GM12878 (cell line): ENCODE results near the gene HIP1. TPM values are rescaled to one million over a fixed set of nuclear protein-coding genes. Genes with fewer than 3 reads are reported as not detected.

Source experiments
- ATAC-seq: fragments of 200-7000 bp; cut with Tn5 transposase; 3 replicates; pipeline ENCODE4 v1.9.1; 2020; ENCODE audit warnings: mild to moderate bottlenecking, moderate library complexity
- BruUV-seq: library from RNA; stranded (reverse); fragments of 400-500 nt; replicated peaks from 2 replicates; lab custom pipeline; 2021; lab: Mats Ljungman, UMichigan
- CTCF ChIA-PET: fragments of 300-600 bp; sonication (Branson Sonifier 250); formaldehyde crosslinking; extraction: SDS; loops from one replicate; lab custom pipeline; 2021; ENCODE audit warnings: inconsistent platforms; lab: Yijun Ruan, JAX
- POLR2A ChIA-PET: fragments of 350-600 bp; formaldehyde crosslinking; extraction: SDS; loops from one replicate; lab custom pipeline; 2021; ENCODE audit warnings: inconsistent platforms; lab: Charles Lee
- RAD21 ChIA-PET: fragments of 300-600 bp; sonication (Branson Sonifier 250); formaldehyde crosslinking; loops from one replicate; lab custom pipeline; 2023; ENCODE audit warnings: antibody characterized with exemption; ENCODE audit not compliant: unreplicated experiment; lab: Charles Lee
- SMC1A ChIA-PET: fragments of 300-600 bp; sonication (Branson Sonifier 250); formaldehyde crosslinking; loops from one replicate; lab custom pipeline; 2023; ENCODE audit not compliant: unreplicated experiment, uncharacterized antibody; lab: Charles Lee
- DNase-seq: peaks from one replicate; pipeline ENCODE4 v3.0.0-alpha.2; 2011; ENCODE audit warnings: low read depth, low spot score
- FAIRE-seq: peaks from 3 replicates; lab custom pipeline; 2011; peaks lifted over from hg19 to GRCh38; lab: Jason Lieb, UNC
- H2AFZ ChIP-seq: 2 replicates; pipeline ENCODE4 v1.6.0; 2011; ENCODE audit warnings: low read depth, low read length, control low read depth; ENCODE audit not compliant: control insufficient read depth
- H3K27ac ChIP-seq: 2 replicates; pipeline ENCODE4 v1.5.1; 2011; ENCODE audit warnings: control low read depth; ENCODE audit not compliant: control insufficient read depth, insufficient read depth
- H3K27me3 ChIP-seq, 2 experiments: replicated peaks in 1 of 2; 2 replicates each; pipeline versions ENCODE4 v1.6.0 to v1.6.1; 2011; ENCODE audit warnings: low read length in 1 of 2; ENCODE audit not compliant: control insufficient read depth in 2 of 2, insufficient read depth in 2 of 2
- H3K36me3 ChIP-seq, 2 experiments: 2 replicates each; pipeline ENCODE4 v1.5.1; 2011; ENCODE audit warnings: low read length in 1 of 2; ENCODE audit not compliant: control insufficient read depth in 2 of 2, insufficient read depth in 2 of 2
- H3K4me1 ChIP-seq: 2 replicates; pipeline ENCODE4 v1.6.1; 2011; ENCODE audit warnings: mild to moderate bottlenecking, low read length, moderate library complexity, mixed read lengths; ENCODE audit not compliant: control insufficient read depth, insufficient read depth
- H3K4me2 ChIP-seq: 2 replicates; pipeline ENCODE4 v1.6.0; 2011; ENCODE audit warnings: control low read depth; ENCODE audit not compliant: control insufficient read depth, insufficient read depth
- H3K4me3 ChIP-seq: fragments of 200-600 bp; sonication (generic); 2 replicates; pipeline ENCODE4 v1.5.1; 2016
- H3K79me2 ChIP-seq: 2 replicates; pipeline ENCODE4 v1.6.0; 2011; ENCODE audit warnings: low read length; ENCODE audit not compliant: control insufficient read depth, insufficient read depth
- H3K9ac ChIP-seq: 2 replicates; pipeline ENCODE4 v1.8.0; 2011; ENCODE audit warnings: low read length, control low read depth, mixed read lengths; ENCODE audit not compliant: control insufficient read depth, insufficient read depth
- H3K9me3 ChIP-seq: replicated peaks from 3 replicates; pipeline ENCODE4 v1.5.1; 2011; ENCODE audit warnings: mild to moderate bottlenecking, low read length; ENCODE audit not compliant: control insufficient read depth, insufficient read depth
- H4K20me1 ChIP-seq: 2 replicates; pipeline ENCODE4 v1.6.0; 2011; ENCODE audit not compliant: control insufficient read depth, insufficient read depth
- CREB1 ChIP-seq: IDR thresholded peaks from 2 replicates; pipeline ENCODE4 v1.6.1; 2012; ENCODE audit warnings: low read depth, mild to moderate bottlenecking, inconsistent platforms
- DPF2 ChIP-seq: fragments of 450-650 bp; IDR thresholded peaks from 2 replicates; pipeline ENCODE4 v1.6.1; 2017; ENCODE audit warnings: mild to moderate bottlenecking
- HDGF ChIP-seq: fragments of 450-650 bp; IDR thresholded peaks from 2 replicates; pipeline ENCODE4 v1.6.1; 2016; ENCODE audit warnings: antibody characterized with exemption
- IRF4 ChIP-seq: IDR thresholded peaks from 2 replicates; pipeline ENCODE4 v1.6.1; 2011; ENCODE audit warnings: low read depth, low read length
- NR2C1 ChIP-seq: fragments of 450-650 bp; IDR thresholded peaks from 2 replicates; pipeline ENCODE4 v1.6.1; 2017; ENCODE audit warnings: antibody characterized with exemption, mild to moderate bottlenecking, moderate library complexity
- NR2C2 ChIP-seq: IDR thresholded peaks from 2 replicates; pipeline ENCODE4 v1.6.1; 2011; ENCODE audit warnings: borderline replicate concordance, low read depth; ENCODE audit not compliant: control insufficient read depth, insufficient read length
- RCOR1 ChIP-seq: conservative IDR thresholded peaks from 2 replicates; pipeline ENCODE4 v1.6.1; 2012; ENCODE audit warnings: low read depth, low read length, improper control_type of control experiment
- SMAD1 ChIP-seq: fragments of 450-650 bp; IDR thresholded peaks from 2 replicates; pipeline ENCODE4 v1.6.1; 2018; ENCODE audit warnings: mild to moderate bottlenecking, low read depth; ENCODE audit not compliant: partially characterized antibody
- SMC3 ChIP-seq: IDR thresholded peaks from 2 replicates; pipeline ENCODE4 v1.6.1; 2011; ENCODE audit warnings: low read length, improper control_type of control experiment, borderline replicate concordance
- TARDBP ChIP-seq: IDR thresholded peaks from 2 replicates; pipeline ENCODE4 v1.6.1; 2016; ENCODE audit warnings: borderline replicate concordance
- TBL1XR1 ChIP-seq: IDR thresholded peaks from 2 replicates; pipeline ENCODE4 v1.6.1; 2012; ENCODE audit warnings: low read depth, low read length, improper control_type of control experiment
- YY1 ChIP-seq: IDR thresholded peaks from 2 replicates; pipeline ENCODE4 v1.6.1; 2011; ENCODE audit warnings: low read depth, mild to moderate bottlenecking, low read length
- ZNF384 ChIP-seq: IDR thresholded peaks from 2 replicates; pipeline ENCODE4 v1.6.1; 2012; ENCODE audit warnings: low read depth, mild to moderate bottlenecking, low read length, improper control_type of control experiment, borderline replicate concordance
- WGBS: methylation state at CpG from one replicate; pipeline ENCODE4 v1.1.6; 2016; ENCODE audit warnings: low lambda C conversion rate; ENCODE audit not compliant: insufficient replicate concordance, insufficient coverage; ENCODE audit errors: missing lambda C conversion rate; 5-methylcytosine and 5-hydroxymethylcytosine counted together
- in situ Hi-C: fragments of 300-500 bp; cut with MboI; formaldehyde crosslinking; loops from 9 replicates; pipeline ENCODE4 v1.14.3; 2018; ENCODE audit warnings: mixed read lengths
- intact Hi-C: fragments of 100-400 bp; cut with micrococcal nuclease; formaldehyde crosslinking; loops from one replicate; pipeline ENCODE4 v1.14.2; 2022; ENCODE audit not compliant: unreplicated experiment
- polyA plus RNA-seq, 11 experiments: library from polyadenylated mRNA; depleted of rRNA in 4 of 11; unstranded in 6 of 11; stranded (reverse) in 5 of 11; fragments of >200 nt; fragmentation: Nextera tagmentation in 4 of 11; fragmentation: Illumina TruSeq in 1 of 11; extraction: Ambion mirVana in 4 of 11; extraction: Trizol in 1 of 11; gene quantifications; 1 replicate in 1 of 11; 2 replicates in 10 of 11; pipeline versions ENCODE4 v1.2.1 to v1.2.3, GENCODE V29; 2011 to 2016; ENCODE audit warnings: inconsistent platforms in 2 of 11, missing spikeins in 2 of 11, low read depth in 1 of 11
- total RNA-seq, 4 experiments: library from RNA; depleted of rRNA in 3 of 4; stranded (reverse); fragments of >200 nt in 3 of 4; fragmentation: Illumina TruSeq in 1 of 4; extraction: Trizol in 1 of 4; gene quantifications; 2 replicates each; pipeline versions ENCODE4 v1.2.1 to v1.2.3, GENCODE V29; 2013 to 2021
- TF ChIP-seq, protein P1 (sequence below): IDR thresholded peaks from 2 replicates; pipeline ENCODE4 v1.6.1; 2011; ENCODE audit warnings: borderline replicate concordance, low read depth, mild to moderate bottlenecking, moderate library complexity, low read length; ENCODE audit not compliant: insufficient read depth, poor library complexity, severe bottlenecking
- TF ChIP-seq, protein P2 (sequence below): fragments of 450-650 bp; IDR thresholded peaks from 2 replicates; pipeline ENCODE4 v1.6.1; 2018; ENCODE audit warnings: borderline replicate concordance, mild to moderate bottlenecking; ENCODE audit not compliant: partially characterized antibody
- TF ChIP-seq, protein P3 (sequence below): fragments of 450-650 bp; IDR thresholded peaks from 2 replicates; pipeline ENCODE4 v1.6.1; 2017; ENCODE audit warnings: borderline replicate concordance
- TF ChIP-seq, protein P4 (sequence below): IDR thresholded peaks from 2 replicates; pipeline ENCODE4 v1.6.1; 2012; ENCODE audit warnings: low read length, inconsistent platforms

The HIP1 gene
- total and polyA plus RNA-seq, 10 of the 15 experiments (the other 5 are each of a cell fraction or from before 2014, with no cell fraction given) = 1.2 to 9.7 (median 3.2) TPM

DNA sequence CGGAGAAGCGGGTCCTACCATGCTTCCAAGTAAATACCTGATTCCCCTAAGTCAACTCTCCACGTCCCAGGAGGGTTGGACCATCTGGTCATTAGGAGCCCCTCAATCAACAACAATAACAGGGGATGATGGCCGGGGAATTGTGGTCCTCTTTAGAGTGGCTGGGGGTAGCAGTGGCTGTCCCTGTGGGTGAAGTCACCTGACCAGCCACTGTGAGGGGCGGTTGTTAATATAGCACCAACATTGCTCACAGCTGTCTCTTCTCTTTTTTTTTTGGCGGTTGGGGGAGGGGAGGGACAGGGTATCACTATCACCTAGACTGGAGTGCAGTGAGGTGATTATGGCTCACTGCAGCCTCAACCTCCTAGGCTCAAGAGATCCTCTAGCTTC, 178.8 kb downstream of the HIP1 start:
- Histone ChIP-seq H3K27me3 (no peaks in the 10 kb centered on the region), H3K9me3 (no peaks in the 10 kb centered on the region; the same call in 2 of the 3 replicates), H4K20me1 (no peaks in the 10 kb centered on the region), H3K36me3 (no peaks in the 10 kb centered on the region), H3K4me1 (no peaks in the 10 kb centered on the region), H3K9ac (no peak overlapping the region), H3K27ac (no peak overlapping the region), H3K4me2 (no peak overlapping the region), H3K79me2 (no peaks in the 10 kb centered on the region), H3K4me3 (no peak overlapping the region), H2AFZ (no peak overlapping the region)
- no peak for FAIRE-seq
- 69% methylated on average over 5 of the region's 6 CpGs for WGBS
- intact Hi-C loops (no loop called here), in situ Hi-C loops (no loop called here)
- no peak for DNase-seq
- TF ChIP-seq TBL1XR1 = no peak
- TF ChIP-seq NR2C2 = no peak
- TF ChIP-seq, protein P1, sequence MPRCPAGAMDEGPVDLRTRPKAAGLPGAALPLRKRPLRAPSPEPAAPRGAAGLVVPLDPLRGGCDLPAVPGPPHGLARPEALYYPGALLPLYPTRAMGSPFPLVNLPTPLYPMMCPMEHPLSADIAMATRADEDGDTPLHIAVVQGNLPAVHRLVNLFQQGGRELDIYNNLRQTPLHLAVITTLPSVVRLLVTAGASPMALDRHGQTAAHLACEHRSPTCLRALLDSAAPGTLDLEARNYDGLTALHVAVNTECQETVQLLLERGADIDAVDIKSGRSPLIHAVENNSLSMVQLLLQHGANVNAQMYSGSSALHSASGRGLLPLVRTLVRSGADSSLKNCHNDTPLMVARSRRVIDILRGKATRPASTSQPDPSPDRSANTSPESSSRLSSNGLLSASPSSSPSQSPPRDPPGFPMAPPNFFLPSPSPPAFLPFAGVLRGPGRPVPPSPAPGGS = no peak
- TF ChIP-seq NR2C1 = no peak
- no peak for TF ChIP-seq IRF4
- TF ChIP-seq TARDBP = no peak
- no peak for TF ChIP-seq YY1
- TF ChIP-seq HDGF = no peak
- TF ChIP-seq, protein P2, sequence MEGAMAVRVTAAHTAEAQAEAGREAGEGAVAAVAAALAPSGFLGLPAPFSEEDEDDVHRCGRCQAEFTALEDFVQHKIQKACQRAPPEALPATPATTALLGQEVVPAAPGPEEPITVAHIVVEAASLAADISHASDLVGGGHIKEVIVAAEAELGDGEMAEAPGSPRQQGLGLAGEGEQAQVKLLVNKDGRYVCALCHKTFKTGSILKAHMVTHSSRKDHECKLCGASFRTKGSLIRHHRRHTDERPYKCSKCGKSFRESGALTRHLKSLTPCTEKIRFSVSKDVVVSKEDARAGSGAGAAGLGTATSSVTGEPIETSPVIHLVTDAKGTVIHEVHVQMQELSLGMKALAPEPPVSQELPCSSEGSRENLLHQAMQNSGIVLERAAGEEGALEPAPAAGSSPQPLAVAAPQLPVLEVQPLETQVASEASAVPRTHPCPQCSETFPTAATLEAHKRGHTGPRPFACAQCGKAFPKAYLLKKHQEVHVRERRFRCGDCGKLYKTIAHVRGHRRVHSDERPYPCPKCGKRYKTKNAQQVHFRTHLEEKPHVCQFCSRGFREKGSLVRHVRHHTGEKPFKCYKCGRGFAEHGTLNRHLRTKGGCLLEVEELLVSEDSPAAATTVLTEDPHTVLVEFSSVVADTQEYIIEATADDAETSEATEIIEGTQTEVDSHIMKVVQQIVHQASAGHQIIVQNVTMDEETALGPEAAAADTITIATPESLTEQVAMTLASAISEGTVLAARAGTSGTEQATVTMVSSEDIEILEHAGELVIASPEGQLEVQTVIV = no peak
- no peak for TF ChIP-seq CREB1
- TF ChIP-seq DPF2 = no peak
- TF ChIP-seq, protein P3, sequence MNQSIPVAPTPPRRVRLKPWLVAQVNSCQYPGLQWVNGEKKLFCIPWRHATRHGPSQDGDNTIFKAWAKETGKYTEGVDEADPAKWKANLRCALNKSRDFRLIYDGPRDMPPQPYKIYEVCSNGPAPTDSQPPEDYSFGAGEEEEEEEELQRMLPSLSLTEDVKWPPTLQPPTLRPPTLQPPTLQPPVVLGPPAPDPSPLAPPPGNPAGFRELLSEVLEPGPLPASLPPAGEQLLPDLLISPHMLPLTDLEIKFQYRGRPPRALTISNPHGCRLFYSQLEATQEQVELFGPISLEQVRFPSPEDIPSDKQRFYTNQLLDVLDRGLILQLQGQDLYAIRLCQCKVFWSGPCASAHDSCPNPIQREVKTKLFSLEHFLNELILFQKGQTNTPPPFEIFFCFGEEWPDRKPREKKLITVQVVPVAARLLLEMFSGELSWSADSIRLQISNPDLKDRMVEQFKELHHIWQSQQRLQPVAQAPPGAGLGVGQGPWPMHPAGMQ = no peak
- TF ChIP-seq SMAD1 = no peak
- TF ChIP-seq RCOR1 = no peak
- TF ChIP-seq, protein P4, sequence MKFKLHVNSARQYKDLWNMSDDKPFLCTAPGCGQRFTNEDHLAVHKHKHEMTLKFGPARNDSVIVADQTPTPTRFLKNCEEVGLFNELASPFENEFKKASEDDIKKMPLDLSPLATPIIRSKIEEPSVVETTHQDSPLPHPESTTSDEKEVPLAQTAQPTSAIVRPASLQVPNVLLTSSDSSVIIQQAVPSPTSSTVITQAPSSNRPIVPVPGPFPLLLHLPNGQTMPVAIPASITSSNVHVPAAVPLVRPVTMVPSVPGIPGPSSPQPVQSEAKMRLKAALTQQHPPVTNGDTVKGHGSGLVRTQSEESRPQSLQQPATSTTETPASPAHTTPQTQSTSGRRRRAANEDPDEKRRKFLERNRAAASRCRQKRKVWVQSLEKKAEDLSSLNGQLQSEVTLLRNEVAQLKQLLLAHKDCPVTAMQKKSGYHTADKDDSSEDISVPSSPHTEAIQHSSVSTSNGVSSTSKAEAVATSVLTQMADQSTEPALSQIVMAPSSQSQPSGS = no peak
- TF ChIP-seq ZNF384 = no peak
- no peak for TF ChIP-seq SMC3
- ATAC-seq = no peak
- CTCF ChIA-PET = no interaction called here
- RAD21 ChIA-PET = no interaction called here
- SMC1A ChIA-PET = no interaction called here
- no TSS peak for BruUV-seq
- POLR2A ChIA-PET = no interaction called here
